Naive thymus-derived CD4-positive, alpha-beta T cell (primary cell): ENCODE measurements around the gene S100A4. TPM values are rescaled to one million over a fixed set of nuclear protein-coding genes. Genes with fewer than 3 reads are reported as not detected.
"Not testable (repeated sequence)": the region's sequence is repeated elsewhere in the genome, so short reads cannot be mapped to it uniquely, and the experiment has no call there.

ENCODE experiments used
- ATAC-seq: fragments of 150-1000 bp; cut with Tn5 transposase; 2 replicates; pipeline ENCODE4 v1.10.0; 2021; ENCODE audit warnings: mild to moderate bottlenecking, moderate library complexity
- CTCF ChIA-PET: fragments of 350-600 bp; sonication (Branson Sonifier 250); formaldehyde crosslinking; loops from one replicate; lab custom pipeline; 2021; ENCODE audit warnings: antibody characterized with exemption; lab: Charles Lee
- POLR2A ChIA-PET: fragments of 350-600 bp; sonication (Branson Sonifier 250); formaldehyde crosslinking; loops from one replicate; lab custom pipeline; 2021; ENCODE audit warnings: antibody characterized with exemption, inconsistent platforms; lab: Charles Lee
- DNase-seq, 9 donors: peaks; one replicate each; pipeline versions ENCODE4 v3.0.0 to v3.0.0-alpha.2; 2020 to 2022; ENCODE audit warnings: mixed read lengths in 1 of 9
- H3K27ac ChIP-seq: one replicate; pipeline ENCODE4 v1.7.0; 2013; ENCODE audit warnings: mild to moderate bottlenecking, low read depth, low read length, moderate library complexity
- H3K27me3 ChIP-seq, 2 donors: one replicate each; pipeline ENCODE4 v1.7.0; 2013; ENCODE audit warnings: low read length in 2 of 2, mild to moderate bottlenecking in 2 of 2, moderate library complexity in 2 of 2; ENCODE audit not compliant: control insufficient read depth in 2 of 2, insufficient read depth in 2 of 2
- H3K36me3 ChIP-seq, 3 experiments: 1 replicate in 2 of 3; 2 replicates in 1 of 3; pipeline ENCODE4 v1.7.0; 2013; ENCODE audit warnings: low read length in 3 of 3, mild to moderate bottlenecking in 3 of 3, moderate library complexity in 1 of 3; ENCODE audit not compliant: insufficient read depth in 3 of 3, control insufficient read depth in 2 of 3
- H3K4me1 ChIP-seq, 2 donors: one replicate each; pipeline ENCODE4 v1.7.0; 2013; ENCODE audit warnings: low read length in 2 of 2, mild to moderate bottlenecking in 2 of 2, moderate library complexity in 1 of 2; ENCODE audit not compliant: control insufficient read depth in 2 of 2, insufficient read depth in 2 of 2
- H3K4me3 ChIP-seq: 2 replicates; pipeline ENCODE4 v1.7.0; 2013; ENCODE audit warnings: mild to moderate bottlenecking, low read length
- H3K9me3 ChIP-seq, 3 experiments: 1 replicate in 2 of 3; 2 replicates in 1 of 3; pipeline ENCODE4 v1.7.0; 2013; ENCODE audit warnings: low read length in 3 of 3; ENCODE audit not compliant: control insufficient read depth in 2 of 3
- H3K27ac Mint-ChIP-seq, 9 donors: one replicate each; pipeline ENCODE4 v1.8.0; 2020 to 2022; ENCODE audit warnings: mixed read lengths in 9 of 9, mild to moderate bottlenecking in 8 of 9, moderate library complexity in 5 of 9, inconsistent platforms in 2 of 9
- H3K27me3 Mint-ChIP-seq, 5 donors: one replicate each; pipeline ENCODE4 v1.8.0; 2021 to 2022; ENCODE audit warnings: mixed read lengths in 5 of 5, mild to moderate bottlenecking in 1 of 5
- H3K36me3 Mint-ChIP-seq, 5 donors: one replicate each; pipeline ENCODE4 v1.8.0; 2020 to 2022; ENCODE audit warnings: mixed read lengths in 5 of 5, mild to moderate bottlenecking in 3 of 5, inconsistent platforms in 1 of 5
- H3K4me1 Mint-ChIP-seq, 7 donors: one replicate each; pipeline ENCODE4 v1.8.0; 2020 to 2022; ENCODE audit warnings: mixed read lengths in 7 of 7, mild to moderate bottlenecking in 3 of 7, inconsistent platforms in 1 of 7
- H3K4me3 Mint-ChIP-seq, 10 donors: one replicate each; pipeline ENCODE4 v1.8.0; 2020 to 2022; ENCODE audit warnings: mild to moderate bottlenecking in 10 of 10, mixed read lengths in 10 of 10, moderate library complexity in 6 of 10, inconsistent platforms in 2 of 10
- H3K9me3 Mint-ChIP-seq, 11 donors: one replicate each; pipeline ENCODE4 v1.8.0; 2020 to 2022; ENCODE audit warnings: mixed read lengths in 11 of 11, mild to moderate bottlenecking in 4 of 11, inconsistent platforms in 1 of 11, moderate library complexity in 1 of 11
- intact Hi-C, 2 donors: fragments of 100-400 bp; cut with micrococcal nuclease; formaldehyde crosslinking; loops; one replicate each; pipeline ENCODE4 v1.15.1; 2023
- polyA plus RNA-seq, 2 donors: library from polyadenylated mRNA; unstranded; fragments of 300-500 nt; fragmentation: Illumina TruSeq; gene quantifications; one replicate each; pipeline ENCODE4 v1.2.3, GENCODE V29; 2021
- total RNA-seq, 6 experiments: library from RNA in 5 of 6; stranded (reverse) in 5 of 6; gene quantifications; 1 replicate in 5 of 6; 2 replicates in 1 of 6; pipeline ENCODE4 v1.2.3 and lab custom pipeline; 2021 to 2026

Gene S100A4
- total and polyA plus RNA-seq, 7 experiments from 2014 or later = 54.0 to 766 (median 259) TPM

GRCh38 chr1:153521808-153522207 lies 23.8 kb downstream of the S100A4 start:
- H3K4me1 ChIP-seq, H3K9me3 ChIP-seq, H3K4me3 ChIP-seq, H3K27ac Mint-ChIP-seq, H3K27me3 ChIP-seq, H3K36me3 Mint-ChIP-seq, DNase-seq, H3K27ac ChIP-seq, H3K36me3 ChIP-seq, H3K9me3 Mint-ChIP-seq, ATAC-seq, intact Hi-C loops, H3K27me3 Mint-ChIP-seq, H3K4me3 Mint-ChIP-seq: not testable (repeated sequence)
- H3K4me1 Mint-ChIP-seq = peaks cover 0 to 16% (median 6%) of the 10 kb centered on the region in 7 donors
- ChIA-PET POLR2A (interaction anchor here (1.2 kb wide), 1 partner anchor 11 kb away, joined by 5 read pairs; no protein-coding TSS in a partner anchor), CTCF (interaction anchor here (1.6 kb wide), 1 partner anchor 10 kb away, joined by 10 read pairs; no protein-coding TSS in a partner anchor)

GRCh38 chr1:153520818-153521476 lies 24.7 kb downstream of the S100A4 start:
- Mint-ChIP-seq H3K4me1 (peaks cover 0 to 22% (median 6%) of the 10 kb centered on the region in 7 donors), H3K27me3 (no peaks in the 10 kb centered on the region), H3K9me3 (no peaks in the 10 kb centered on the region), H3K27ac (peak overlapping the region in 1 of 9 donors; percentile 62), H3K4me3 (no peak overlapping the region), H3K36me3 (no peaks in the 10 kb centered on the region)
- DNase-seq (no peak), ATAC-seq (no peak)
- Histone ChIP-seq H3K27ac (no peak overlapping the region), H3K4me3 (no peak overlapping the region), H3K36me3 (no peaks in the 10 kb centered on the region), H3K9me3 (no peaks in the 10 kb centered on the region), H3K4me1 (no peaks in the 10 kb centered on the region), H3K27me3 (no peaks in the 10 kb centered on the region)
- intact Hi-C loops = no loop called here
- POLR2A ChIA-PET = interaction anchor here (0.7 to 1.2 kb wide), 5 partner anchors 11 to 117 kb away, joined by 3 to 5 read pairs (median 3); partner anchors contain the start of gene S100A5
- CTCF ChIA-PET = interaction anchor here (1.1 to 1.6 kb wide), 2 partner anchors 11 to 47 kb away, joined by 9 to 10 read pairs; no protein-coding TSS in a partner anchor

GRCh38 chr1:153520137-153520691 lies 25.4 kb downstream of the S100A4 start:
- CTCF ChIA-PET = interaction anchor here (0.7 to 1.6 kb wide), 4 partner anchors 12 to 133 kb away, joined by 3 to 10 read pairs (median 6); partner anchors contain the start of gene S100A4
- H3K36me3 ChIP-seq, H3K27ac ChIP-seq, ATAC-seq, H3K9me3 Mint-ChIP-seq, DNase-seq, H3K4me1 ChIP-seq, H3K4me3 ChIP-seq, intact Hi-C loops, H3K4me3 Mint-ChIP-seq, H3K36me3 Mint-ChIP-seq, H3K27me3 ChIP-seq, H3K27me3 Mint-ChIP-seq, H3K9me3 ChIP-seq: not testable (repeated sequence)
- H3K4me1 Mint-ChIP-seq = peaks cover 0 to 19% (median 6%) of the 10 kb centered on the region in 7 donors
- POLR2A ChIA-PET = interaction anchor here (0.7 to 0.9 kb wide), 4 partner anchors 11 to 117 kb away, joined by 3 read pairs; partner anchors contain the start of gene S100A5
- H3K27ac Mint-ChIP-seq = peak overlapping the region in 1 of 9 donors; percentile 62

DNA sequence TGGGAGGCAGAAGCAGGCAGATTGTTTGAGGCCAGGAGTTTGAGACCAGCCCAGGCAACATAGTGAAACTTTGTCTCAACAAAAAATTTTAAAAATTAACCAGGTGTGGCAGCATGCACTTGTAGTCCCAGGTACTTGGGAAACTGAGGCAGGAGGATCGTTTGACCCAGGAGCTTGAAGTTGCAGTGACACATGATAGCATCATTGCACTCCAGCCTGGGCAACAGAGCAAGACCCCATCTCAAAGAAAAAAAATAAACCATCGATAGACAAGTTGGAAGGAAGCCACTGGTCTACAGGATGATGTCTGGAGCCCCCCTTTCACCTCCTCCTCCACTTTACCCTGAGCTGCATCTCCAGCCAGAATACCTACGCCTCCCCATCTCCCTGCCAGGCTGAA lies 26.4 kb downstream of the S100A4 start:
- no peaks in the 10 kb centered on the region for H3K9me3 Mint-ChIP-seq
- H3K4me1 Mint-ChIP-seq = peaks cover 0 to 17% (median 6%) of the 10 kb centered on the region in 7 donors
- H3K36me3 ChIP-seq = no peaks in the 10 kb centered on the region
- peak overlapping the region in 1 of 9 donors; percentile 83 for H3K27ac Mint-ChIP-seq
- H3K4me3 ChIP-seq = no peak overlapping the region
- H3K27me3 ChIP-seq = no peaks in the 10 kb centered on the region
- no peaks in the 10 kb centered on the region for H3K4me1 ChIP-seq
- no peaks in the 10 kb centered on the region for H3K9me3 ChIP-seq
- intact Hi-C loops = loop anchor here in 1 of 2 donors (10.0 kb wide), 1 partner anchor 466 kb away; the partner anchor contains the start of gene RAB13
- ATAC-seq (no peak), DNase-seq (no peak)
- H3K36me3 Mint-ChIP-seq = no peaks in the 10 kb centered on the region
- ChIA-PET CTCF (interaction anchor here (0.6 to 0.7 kb wide), 2 partner anchors 26 to 1061 kb away, joined by 3 read pairs; partner anchors contain the start of gene S100A4), POLR2A (no interaction called here)
- no peak overlapping the region for H3K4me3 Mint-ChIP-seq
- H3K27me3 Mint-ChIP-seq = no peaks in the 10 kb centered on the region
- H3K27ac ChIP-seq = no peak overlapping the region

- Mint-ChIP-seq H3K4me3 (no peak overlapping the region), H3K4me1 (peaks cover 0 to 22% (median 4%) of the 10 kb centered on the region in 7 donors), H3K27me3 (no peaks in the 10 kb centered on the region), H3K27ac (no peak overlapping the region), H3K9me3 (no peaks in the 10 kb centered on the region), H3K36me3 (no peaks in the 10 kb centered on the region)
- ATAC-seq (peak; percentile 49), DNase-seq (no peak)
- Histone ChIP-seq H3K27me3 (no peaks in the 10 kb centered on the region), H3K36me3 (no peaks in the 10 kb centered on the region), H3K4me3 (no peak overlapping the region), H3K4me1 (peaks cover 3 to 4% of the 10 kb centered on the region in 2 donors), H3K9me3 (no peaks in the 10 kb centered on the region), H3K27ac (no peak overlapping the region)
- intact Hi-C loops = loop anchor here in 1 of 2 donors (10.0 kb wide), 1 partner anchor 469 kb away; the partner anchor contains the start of gene RAB13
- POLR2A ChIA-PET = no interaction called here
- CTCF ChIA-PET = interaction anchor here (0.5 to 1.1 kb wide), 2 partner anchors 57 to 339 kb away, joined by 3 to 5 read pairs; no protein-coding TSS in a partner anchor
These were observed 29.9 kb downstream of the S100A4 start for GRCh38 chr1:153515504-153516394.

GRCh38 chr1:153513666-153514065 lies 31.9 kb downstream of the S100A4 start:
- Mint-ChIP-seq H3K27me3 (no peaks in the 10 kb centered on the region), H3K36me3 (no peaks in the 10 kb centered on the region), H3K4me3 (no peak overlapping the region), H3K9me3 (no peaks in the 10 kb centered on the region), H3K27ac (peak overlapping the region in 1 of 9 donors; percentile 24), H3K4me1 (peaks cover 0 to 29% (median 6%) of the 10 kb centered on the region in 7 donors)
- intact Hi-C loops = loop anchor here (5.0 to 10.0 kb wide), 3 partner anchors 34 to 471 kb away; partner anchors contain the start of genes CHTOP (in 1 of the 2), RAB13 (in 1 of the 2), S100A3 (in 1 of the 2) and S100A4 (in 1 of the 2)
- DNase-seq (no peak), ATAC-seq (no peak)
- CTCF ChIA-PET = interaction anchor here (0.8 to 3.8 kb wide), 4 partner anchors 19 to 235 kb away, joined by 3 to 30 read pairs (median 3); no protein-coding TSS in a partner anchor
- H3K27me3 ChIP-seq = no peaks in the 10 kb centered on the region
- no peak overlapping the region for H3K27ac ChIP-seq
- H3K36me3 ChIP-seq = no peaks in the 10 kb centered on the region
- H3K4me1 ChIP-seq = peaks cover 3 to 4% of the 10 kb centered on the region in 2 donors
- no peak overlapping the region for H3K4me3 ChIP-seq
- no peaks in the 10 kb centered on the region for H3K9me3 ChIP-seq
- POLR2A ChIA-PET = no interaction called here
